ENCODE measurements around the gene ACSL6.

Gene ACSL6, protein sequence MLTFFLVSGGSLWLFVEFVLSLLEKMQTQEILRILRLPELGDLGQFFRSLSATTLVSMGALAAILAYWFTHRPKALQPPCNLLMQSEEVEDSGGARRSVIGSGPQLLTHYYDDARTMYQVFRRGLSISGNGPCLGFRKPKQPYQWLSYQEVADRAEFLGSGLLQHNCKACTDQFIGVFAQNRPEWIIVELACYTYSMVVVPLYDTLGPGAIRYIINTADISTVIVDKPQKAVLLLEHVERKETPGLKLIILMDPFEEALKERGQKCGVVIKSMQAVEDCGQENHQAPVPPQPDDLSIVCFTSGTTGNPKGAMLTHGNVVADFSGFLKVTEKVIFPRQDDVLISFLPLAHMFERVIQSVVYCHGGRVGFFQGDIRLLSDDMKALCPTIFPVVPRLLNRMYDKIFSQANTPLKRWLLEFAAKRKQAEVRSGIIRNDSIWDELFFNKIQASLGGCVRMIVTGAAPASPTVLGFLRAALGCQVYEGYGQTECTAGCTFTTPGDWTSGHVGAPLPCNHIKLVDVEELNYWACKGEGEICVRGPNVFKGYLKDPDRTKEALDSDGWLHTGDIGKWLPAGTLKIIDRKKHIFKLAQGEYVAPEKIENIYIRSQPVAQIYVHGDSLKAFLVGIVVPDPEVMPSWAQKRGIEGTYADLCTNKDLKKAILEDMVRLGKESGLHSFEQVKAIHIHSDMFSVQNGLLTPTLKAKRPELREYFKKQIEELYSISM

DNA sequence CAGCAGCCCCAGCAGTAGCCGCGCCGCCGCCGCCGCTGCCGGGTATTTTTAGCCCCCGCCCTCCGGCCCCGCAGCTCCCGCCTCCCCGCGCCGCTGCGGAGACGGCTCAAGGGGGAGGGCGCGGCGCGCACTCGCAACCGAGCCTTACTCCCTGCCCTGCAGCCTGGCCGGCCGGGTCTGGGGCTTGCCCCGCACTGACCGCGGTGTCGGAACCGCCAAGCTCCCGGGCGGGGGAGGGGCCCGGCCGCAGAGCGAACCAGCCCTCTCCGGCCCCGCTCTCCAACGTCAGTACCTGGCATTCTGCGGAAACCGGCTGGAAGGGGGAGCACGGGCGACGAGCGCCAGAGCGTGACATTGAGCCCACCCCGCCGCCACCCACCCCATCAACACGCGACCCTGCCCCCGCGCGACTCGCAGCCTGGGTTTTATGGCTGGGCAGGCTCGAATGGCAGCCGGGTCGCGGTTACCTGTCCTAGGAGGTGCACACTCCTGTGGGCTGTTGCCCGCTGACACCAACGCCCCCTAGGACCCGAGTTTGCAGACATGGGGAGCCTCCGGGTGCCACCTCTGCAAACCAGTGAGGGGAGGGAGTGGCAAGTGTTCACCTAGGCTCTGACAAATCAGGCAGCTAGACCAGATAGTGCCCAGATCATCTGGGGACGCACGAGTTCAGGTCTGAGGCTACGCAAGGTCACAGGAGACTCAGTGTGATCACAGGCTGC is at the start of gene ACSL6:
ACSL6 (minus strand) TSS at position 37 of the 722 bp plus-strand sequence. CDS start 105 bp downstream, outside the sequence.
- H3K9me3 Mint-ChIP-seq (ENCODE audit: low read depth): no peaks in the 10 kb centered on the region
- H3K27ac Mint-ChIP-seq: peak within 1 kb of the TSS; percentile 30
- H3K27me3 Mint-ChIP-seq: peaks cover 5% of the 10 kb centered on the region
- H3K36me3 Mint-ChIP-seq: no peaks in the 10 kb centered on the region
- H3K4me1 Mint-ChIP-seq (ENCODE audit: low read depth): peaks cover 40% of the 10 kb centered on the region
- peak within 1 kb of the TSS; percentile 86 for H3K4me3 Mint-ChIP-seq

DNA sequence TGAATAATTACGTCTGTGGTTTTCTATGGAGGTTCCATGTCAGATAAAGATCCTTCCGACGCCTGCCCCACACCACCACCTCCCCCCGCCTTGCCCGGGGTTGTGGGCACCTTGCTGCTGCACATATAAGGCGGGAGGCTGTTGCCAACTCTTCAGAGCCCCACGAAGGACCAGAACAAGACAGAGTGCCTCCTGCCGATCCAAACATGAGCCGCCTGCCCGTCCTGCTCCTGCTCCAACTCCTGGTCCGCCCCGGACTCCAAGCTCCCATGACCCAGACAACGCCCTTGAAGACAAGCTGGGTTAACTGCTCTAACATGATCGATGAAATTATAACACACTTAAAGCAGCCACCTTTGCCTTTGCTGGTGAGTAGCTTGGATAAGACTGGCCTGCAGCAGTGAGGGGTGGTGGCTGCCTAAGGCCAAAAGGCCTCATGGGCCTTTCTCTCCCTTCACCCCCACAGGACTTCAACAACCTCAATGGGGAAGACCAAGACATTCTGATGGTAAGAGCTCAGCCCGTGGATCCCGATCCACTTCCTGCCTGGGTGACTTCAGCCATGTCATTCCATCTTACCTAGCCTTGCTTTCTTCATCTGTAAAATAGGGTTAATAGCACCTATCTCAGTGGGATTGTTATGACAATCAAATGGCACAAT is 49.2 kb upstream of the ACSL6 start, which contains the start of gene IL3:
IL3 (plus strand) TSS at position 155 of the 661 bp plus-strand sequence; CDS start at position 207, 52 bp downstream.
- H3K36me3 Mint-ChIP-seq: no peaks in the 10 kb centered on the region
- peaks cover 40% of the 10 kb centered on the region for H3K4me1 Mint-ChIP-seq (ENCODE audit: low read depth)
- H3K27me3 Mint-ChIP-seq: no peaks in the 10 kb centered on the region
- peak within 1 kb of the TSS; percentile 7 for H3K4me3 Mint-ChIP-seq
- no peaks in the 10 kb centered on the region for H3K9me3 Mint-ChIP-seq (ENCODE audit: low read depth)
- no peak within 1 kb of the TSS for H3K27ac Mint-ChIP-seq

DNA sequence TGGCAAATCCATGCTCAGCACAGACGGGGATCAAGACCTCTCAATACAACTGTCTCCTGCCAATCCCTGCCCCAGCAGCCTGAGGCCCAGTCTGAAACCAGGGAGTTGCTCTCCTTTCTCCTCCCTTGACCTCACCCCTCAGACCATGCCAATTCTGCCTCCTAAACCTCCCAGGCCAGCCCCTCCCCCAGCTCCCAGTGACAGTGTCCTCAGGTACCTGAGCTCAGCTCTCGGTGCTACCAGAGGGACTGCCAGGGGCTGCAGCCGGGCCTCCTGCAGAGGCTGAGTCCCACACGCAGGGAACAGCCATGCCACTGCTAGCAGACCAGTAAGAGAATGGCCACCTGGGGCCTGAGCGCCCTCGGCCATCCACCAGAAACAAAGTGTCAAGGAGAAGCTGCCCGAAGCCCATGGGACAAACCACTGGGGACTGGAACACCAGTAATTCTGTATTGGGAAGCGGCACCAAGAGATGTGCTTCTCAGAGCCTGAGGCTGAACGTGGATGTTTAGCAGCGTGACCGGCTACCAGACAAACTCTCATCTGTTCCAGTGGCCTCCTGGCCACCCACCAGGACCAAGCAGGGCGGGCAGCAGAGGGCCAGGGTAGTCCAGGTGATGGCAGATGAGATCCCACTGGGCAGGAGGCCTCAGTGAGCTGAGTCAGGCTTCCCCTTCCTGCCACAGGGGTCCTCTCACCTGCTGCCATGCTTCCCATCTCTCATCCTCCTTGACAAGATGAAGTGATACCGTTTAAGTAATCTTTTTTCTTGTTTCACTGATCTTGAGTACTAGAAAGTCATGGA is 48.4 kb upstream of the ACSL6 start:
- Mint-ChIP-seq H3K4me1 (ENCODE audit: low read depth) (peaks cover 41% of the 10 kb centered on the region), H3K9me3 (ENCODE audit: low read depth) (no peaks in the 10 kb centered on the region), H3K27me3 (no peaks in the 10 kb centered on the region), H3K36me3 (no peaks in the 10 kb centered on the region), H3K4me3 (no peak overlapping the region), H3K27ac (no peak overlapping the region)

DNA sequence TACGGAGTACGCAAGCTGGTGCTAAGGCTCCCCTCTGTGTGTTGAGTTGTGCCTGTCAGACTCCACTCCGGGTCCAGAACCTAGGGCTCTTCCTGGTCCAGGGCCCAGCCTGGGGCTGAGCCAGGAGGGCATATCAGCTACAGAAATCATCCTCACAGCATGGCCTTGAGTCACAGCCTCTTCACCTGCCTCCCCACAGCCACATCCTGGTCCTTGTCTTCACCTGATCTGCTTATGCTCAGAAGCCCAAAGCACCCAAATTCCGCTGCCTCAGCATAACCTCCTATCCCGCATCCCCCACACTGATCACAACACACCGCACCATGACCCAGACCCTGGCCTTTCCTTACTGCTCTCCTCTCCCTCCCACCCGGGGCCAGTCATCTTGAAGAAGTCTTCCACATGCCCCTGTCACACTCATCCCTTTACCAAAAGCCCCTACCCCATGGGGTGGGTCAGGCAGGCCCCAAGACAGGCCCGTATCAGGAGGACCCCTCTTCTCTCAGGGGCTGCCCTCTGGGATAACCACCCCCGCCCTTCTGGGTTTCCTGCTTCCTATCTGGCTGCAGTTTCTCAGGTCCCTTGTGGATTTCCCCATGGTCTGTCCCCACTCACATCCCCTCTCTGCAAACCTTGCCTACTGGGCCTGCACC is 47.7 kb upstream of the ACSL6 start:
- Mint-ChIP-seq H3K4me1 (ENCODE audit: low read depth) (peaks cover 44% of the 10 kb centered on the region), H3K27me3 (no peaks in the 10 kb centered on the region), H3K27ac (no peak overlapping the region), H3K4me3 (no peak overlapping the region), H3K36me3 (no peaks in the 10 kb centered on the region), H3K9me3 (ENCODE audit: low read depth) (no peaks in the 10 kb centered on the region)

DNA sequence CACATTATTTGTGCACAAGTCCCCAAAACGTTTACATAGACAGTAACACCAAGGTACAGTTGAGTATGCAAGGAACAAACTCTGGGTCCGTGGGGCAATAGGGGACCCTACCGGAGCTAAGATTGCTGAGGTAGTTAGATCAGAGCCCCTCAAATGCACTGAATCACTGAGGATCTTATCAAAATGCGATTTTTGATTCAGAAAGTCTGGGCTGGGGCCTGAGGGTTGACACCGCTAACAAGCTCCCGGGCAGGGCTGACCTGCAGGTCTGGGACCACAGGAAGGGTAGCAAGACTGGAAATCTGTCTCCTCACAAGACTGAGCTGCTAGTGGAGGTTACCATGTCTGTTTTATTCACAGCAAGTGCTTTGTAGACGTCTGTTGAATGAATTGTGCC is 47.2 kb upstream of the ACSL6 start:
- H3K36me3 Mint-ChIP-seq: no peaks in the 10 kb centered on the region
- no peak overlapping the region for H3K4me3 Mint-ChIP-seq
- no peak overlapping the region for H3K27ac Mint-ChIP-seq
- H3K27me3 Mint-ChIP-seq: no peaks in the 10 kb centered on the region
- H3K9me3 Mint-ChIP-seq (ENCODE audit: low read depth): no peaks in the 10 kb centered on the region
- H3K4me1 Mint-ChIP-seq (ENCODE audit: low read depth): peaks cover 45% of the 10 kb centered on the region

DNA sequence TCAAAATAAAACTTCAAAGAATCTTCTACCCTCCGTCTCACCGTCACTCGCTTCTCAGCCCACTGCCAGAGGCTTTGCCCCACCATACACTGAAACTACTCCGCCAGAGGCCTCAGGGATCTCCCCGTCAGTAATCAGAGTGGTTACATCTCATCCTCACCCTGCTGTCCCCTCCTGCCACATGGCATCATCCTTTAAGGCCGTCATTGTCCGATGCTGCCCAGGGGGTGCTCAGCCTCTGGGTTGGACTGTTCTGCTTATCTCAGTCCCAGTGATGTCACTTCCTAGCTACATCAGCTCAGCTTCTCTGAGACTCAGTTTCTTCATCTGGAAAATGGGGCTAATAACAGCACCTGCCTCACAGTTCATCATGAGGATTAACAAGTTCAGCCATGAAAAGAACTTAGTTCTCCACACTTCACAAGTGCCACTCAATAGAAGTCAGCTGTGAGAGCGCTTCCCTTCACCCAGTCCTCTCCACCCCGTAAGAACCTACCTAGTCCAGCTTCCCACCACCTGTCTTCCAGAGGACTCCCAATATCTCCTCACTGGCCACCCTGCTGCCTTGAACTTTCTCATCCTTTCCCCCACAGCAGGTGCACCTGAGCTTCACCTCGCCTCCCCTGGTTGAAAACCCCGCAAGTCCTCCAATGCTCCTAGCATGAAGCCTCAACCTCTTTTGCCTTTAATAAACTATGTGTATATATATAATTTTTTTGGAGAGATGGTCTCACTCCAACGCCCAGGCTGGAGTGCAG is 46.2 kb upstream of the ACSL6 start:
- no peaks in the 10 kb centered on the region for H3K27me3 Mint-ChIP-seq
- H3K4me1 Mint-ChIP-seq (ENCODE audit: low read depth): peaks cover 40% of the 10 kb centered on the region
- no peaks in the 10 kb centered on the region for H3K36me3 Mint-ChIP-seq
- peak overlapping the region; percentile 7 for H3K27ac Mint-ChIP-seq
- H3K4me3 Mint-ChIP-seq: peak overlapping the region; percentile 36
- H3K9me3 Mint-ChIP-seq (ENCODE audit: low read depth): no peaks in the 10 kb centered on the region

DNA sequence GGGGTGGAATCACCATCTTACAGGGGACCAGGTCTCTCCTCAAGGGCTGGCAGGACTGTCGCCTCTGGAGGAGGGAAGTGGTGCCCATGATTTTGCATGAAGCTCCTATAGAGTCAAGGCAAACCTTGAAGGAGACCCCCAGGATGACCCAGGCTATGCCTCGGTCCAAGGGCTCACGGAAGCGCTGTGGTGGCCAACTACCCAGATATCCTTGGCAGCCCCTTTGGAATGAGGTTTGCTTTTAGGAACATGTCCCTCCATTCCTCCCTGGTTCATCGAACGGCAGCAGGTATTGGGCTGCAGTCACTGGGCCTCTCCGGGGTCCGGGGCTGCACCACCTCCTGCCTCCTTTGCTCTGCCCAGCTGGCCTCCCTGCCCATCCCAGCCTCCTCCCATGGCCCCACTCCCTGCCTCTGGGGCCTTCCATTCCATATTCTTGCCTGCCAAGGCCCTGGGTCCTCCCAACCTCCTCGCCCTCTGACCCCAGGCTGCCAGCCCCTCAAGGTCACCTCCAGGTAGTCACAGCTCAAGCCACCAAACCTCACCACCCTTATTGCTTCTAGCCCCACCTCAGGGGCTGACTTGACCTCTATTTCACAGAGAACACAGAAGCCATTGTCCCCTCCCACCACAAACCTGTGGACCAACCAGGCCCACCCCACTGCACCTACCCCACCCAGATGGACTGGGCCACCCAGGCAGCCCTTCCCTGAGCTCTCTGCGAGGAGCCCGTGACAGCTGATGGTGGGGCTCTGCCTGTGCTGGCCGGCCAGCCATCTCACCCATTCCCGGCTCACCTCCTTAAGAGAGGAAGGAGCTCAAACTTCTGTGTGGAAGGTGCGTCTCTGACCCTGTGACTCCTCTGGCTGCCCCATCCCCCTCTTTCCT is 45.4 kb upstream of the ACSL6 start:
- no peaks in the 10 kb centered on the region for H3K9me3 Mint-ChIP-seq (ENCODE audit: low read depth)
- H3K4me1 Mint-ChIP-seq (ENCODE audit: low read depth): peaks cover 40% of the 10 kb centered on the region
- peak overlapping the region; percentile 36 for H3K4me3 Mint-ChIP-seq
- no peaks in the 10 kb centered on the region for H3K27me3 Mint-ChIP-seq
- peak overlapping the region; percentile 41 for H3K27ac Mint-ChIP-seq
- no peaks in the 10 kb centered on the region for H3K36me3 Mint-ChIP-seq

DNA sequence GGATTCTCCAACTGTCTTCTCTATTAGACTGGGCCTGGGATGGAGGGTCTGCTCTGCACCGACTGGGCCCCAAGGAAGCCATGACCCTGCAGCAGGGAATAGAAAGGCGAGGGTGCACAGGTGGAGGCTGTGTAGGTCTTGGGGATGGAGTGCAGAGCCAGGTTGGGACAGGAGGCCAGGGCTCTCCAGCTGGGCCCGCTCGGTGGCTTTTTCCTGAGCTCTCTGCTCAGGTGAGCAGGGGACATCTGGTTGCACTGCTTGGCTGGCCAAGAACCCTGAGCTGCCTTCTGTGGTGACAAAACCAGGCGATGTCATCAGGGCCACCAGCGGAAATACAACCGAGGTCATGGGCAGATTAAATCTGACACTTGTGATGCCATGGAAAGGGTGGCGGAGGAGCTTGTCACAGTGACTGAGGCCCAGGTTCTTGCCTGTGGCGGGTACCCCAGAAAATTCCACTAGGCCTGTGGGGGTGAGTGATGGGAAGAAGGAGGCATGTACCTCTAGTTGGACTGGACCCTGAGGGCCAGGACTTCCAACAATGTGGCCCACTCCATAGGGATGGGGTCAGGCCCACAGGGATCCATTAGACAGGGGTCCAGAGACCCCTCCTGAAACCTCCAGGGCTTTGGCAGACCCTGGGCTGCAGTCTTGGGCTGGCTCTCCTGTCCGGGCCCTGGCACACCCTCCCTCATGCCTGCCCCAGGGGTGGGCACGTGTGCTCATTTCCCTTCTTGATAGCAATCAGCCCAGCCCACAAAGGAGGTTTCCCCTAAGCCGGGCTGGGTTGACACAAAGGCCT is 44.6 kb upstream of the ACSL6 start:
- Mint-ChIP-seq H3K36me3 (no peaks in the 10 kb centered on the region), H3K27me3 (no peaks in the 10 kb centered on the region), H3K27ac (peak overlapping the region; percentile 77), H3K4me1 (ENCODE audit: low read depth) (peaks cover 40% of the 10 kb centered on the region), H3K9me3 (ENCODE audit: low read depth) (no peaks in the 10 kb centered on the region), H3K4me3 (no peak overlapping the region)

DNA sequence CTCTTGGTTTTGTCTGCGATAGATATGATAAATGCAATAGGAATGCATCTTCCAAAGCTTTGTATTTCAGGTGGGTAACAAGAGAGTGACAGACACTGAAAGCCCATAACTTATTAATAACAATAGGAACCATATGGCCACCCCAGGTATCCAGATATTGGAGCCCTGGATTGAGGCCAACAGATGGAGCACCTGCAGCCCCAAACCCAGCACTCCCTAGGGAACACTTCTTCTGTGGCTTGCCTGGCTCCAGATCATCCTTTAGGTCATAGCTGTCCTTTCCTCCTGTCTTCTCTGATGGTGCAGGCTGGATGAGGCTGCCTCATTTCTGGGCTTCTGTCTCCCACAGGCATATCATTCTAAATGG is 44.0 kb upstream of the ACSL6 start:
- Mint-ChIP-seq H3K36me3 (no peaks in the 10 kb centered on the region), H3K9me3 (ENCODE audit: low read depth) (no peaks in the 10 kb centered on the region), H3K27ac (no peak overlapping the region), H3K4me1 (ENCODE audit: low read depth) (peaks cover 40% of the 10 kb centered on the region), H3K4me3 (no peak overlapping the region), H3K27me3 (no peaks in the 10 kb centered on the region)

DNA sequence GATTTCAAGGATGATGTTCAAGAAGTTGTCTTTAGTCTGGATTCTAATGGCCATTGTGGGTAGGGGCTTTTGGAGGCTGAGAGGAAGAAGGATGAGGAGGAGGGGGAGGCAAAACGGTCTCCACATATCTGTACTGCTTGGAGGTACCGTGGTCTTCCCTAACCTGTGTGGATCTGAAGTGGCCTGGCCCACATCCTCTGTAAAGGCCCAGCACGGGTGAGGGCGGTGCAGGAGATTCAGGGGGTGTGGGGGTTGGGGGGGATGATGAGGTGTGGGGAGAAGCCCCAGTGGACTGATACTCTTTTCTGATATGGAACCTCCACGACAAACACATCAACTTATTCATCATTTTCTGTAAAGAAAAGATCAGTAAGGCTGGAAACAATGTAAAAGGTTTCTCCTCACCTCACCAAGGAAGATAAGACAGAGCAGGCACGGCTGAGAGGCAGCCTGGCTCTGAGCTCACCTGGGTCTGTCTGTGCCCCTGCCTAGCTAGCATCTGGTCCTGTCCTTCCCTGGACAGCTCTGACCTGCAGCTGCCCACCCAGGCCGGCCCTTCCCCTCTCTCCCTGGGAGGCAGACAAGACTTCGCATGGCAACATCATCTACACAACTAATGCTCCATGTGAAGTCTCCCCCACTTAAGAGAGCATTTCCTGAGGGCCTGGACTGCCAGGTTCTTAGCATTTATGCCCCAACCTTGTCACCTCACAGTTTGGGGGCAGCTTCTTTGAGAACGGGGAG is 43.4 kb upstream of the ACSL6 start:
- Mint-ChIP-seq H3K27ac (no peak overlapping the region), H3K27me3 (no peaks in the 10 kb centered on the region), H3K4me1 (ENCODE audit: low read depth) (peaks cover 40% of the 10 kb centered on the region), H3K4me3 (no peak overlapping the region), H3K9me3 (ENCODE audit: low read depth) (no peaks in the 10 kb centered on the region), H3K36me3 (no peaks in the 10 kb centered on the region)

DNA sequence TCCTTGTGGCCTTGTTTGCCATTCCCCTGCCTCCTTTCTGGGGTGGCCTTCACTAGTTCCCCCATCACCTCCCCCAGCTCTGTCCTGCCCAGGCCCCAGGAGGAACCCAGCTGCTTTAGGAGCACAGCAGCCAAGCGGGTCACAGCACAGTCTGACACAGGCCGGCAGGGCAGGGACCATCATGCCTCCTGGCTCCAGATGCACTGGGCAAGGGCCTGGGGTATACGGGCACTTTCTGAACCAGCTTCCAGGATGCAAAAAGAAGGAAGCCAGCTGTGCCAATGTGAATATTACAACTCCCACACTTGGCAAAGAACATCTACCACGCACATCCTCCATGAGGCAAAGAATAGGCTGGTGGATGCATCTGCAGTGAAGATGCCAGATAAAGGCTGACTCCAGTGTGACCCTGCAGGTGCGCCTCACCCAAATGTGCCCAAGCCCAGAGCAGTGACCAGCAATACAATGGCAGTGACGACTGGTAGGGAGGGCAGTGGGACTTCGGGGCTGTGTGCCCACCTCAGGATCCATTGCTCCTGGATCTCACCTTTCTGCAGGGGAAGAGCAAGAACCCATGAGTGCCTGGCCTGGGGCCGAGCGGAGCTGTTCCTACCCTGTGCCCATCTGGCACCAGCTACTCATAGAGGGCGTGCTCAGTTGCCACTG is 42.7 kb upstream of the ACSL6 start:
- Mint-ChIP-seq H3K27me3 (no peaks in the 10 kb centered on the region), H3K4me3 (no peak overlapping the region), H3K27ac (no peak overlapping the region), H3K9me3 (ENCODE audit: low read depth) (no peaks in the 10 kb centered on the region), H3K4me1 (ENCODE audit: low read depth) (peaks cover 35% of the 10 kb centered on the region), H3K36me3 (no peaks in the 10 kb centered on the region)
